Measurements from ENCODE around the gene ABCA2. TPM values are rescaled to one million over a fixed set of nuclear protein-coding genes. Genes with fewer than 3 reads are reported as not detected.

Gene ABCA2, protein sequence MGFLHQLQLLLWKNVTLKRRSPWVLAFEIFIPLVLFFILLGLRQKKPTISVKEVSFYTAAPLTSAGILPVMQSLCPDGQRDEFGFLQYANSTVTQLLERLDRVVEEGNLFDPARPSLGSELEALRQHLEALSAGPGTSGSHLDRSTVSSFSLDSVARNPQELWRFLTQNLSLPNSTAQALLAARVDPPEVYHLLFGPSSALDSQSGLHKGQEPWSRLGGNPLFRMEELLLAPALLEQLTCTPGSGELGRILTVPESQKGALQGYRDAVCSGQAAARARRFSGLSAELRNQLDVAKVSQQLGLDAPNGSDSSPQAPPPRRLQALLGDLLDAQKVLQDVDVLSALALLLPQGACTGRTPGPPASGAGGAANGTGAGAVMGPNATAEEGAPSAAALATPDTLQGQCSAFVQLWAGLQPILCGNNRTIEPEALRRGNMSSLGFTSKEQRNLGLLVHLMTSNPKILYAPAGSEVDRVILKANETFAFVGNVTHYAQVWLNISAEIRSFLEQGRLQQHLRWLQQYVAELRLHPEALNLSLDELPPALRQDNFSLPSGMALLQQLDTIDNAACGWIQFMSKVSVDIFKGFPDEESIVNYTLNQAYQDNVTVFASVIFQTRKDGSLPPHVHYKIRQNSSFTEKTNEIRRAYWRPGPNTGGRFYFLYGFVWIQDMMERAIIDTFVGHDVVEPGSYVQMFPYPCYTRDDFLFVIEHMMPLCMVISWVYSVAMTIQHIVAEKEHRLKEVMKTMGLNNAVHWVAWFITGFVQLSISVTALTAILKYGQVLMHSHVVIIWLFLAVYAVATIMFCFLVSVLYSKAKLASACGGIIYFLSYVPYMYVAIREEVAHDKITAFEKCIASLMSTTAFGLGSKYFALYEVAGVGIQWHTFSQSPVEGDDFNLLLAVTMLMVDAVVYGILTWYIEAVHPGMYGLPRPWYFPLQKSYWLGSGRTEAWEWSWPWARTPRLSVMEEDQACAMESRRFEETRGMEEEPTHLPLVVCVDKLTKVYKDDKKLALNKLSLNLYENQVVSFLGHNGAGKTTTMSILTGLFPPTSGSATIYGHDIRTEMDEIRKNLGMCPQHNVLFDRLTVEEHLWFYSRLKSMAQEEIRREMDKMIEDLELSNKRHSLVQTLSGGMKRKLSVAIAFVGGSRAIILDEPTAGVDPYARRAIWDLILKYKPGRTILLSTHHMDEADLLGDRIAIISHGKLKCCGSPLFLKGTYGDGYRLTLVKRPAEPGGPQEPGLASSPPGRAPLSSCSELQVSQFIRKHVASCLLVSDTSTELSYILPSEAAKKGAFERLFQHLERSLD (N-terminal part only)
- polyA plus RNA-seq (2012; rRNA removed), result 26.0 and 34.7 TPM in 2 replicates
- polyA plus RNA-seq (2012; cell fraction: cytosol; rRNA removed), result 9.4 and 18.2 TPM in 2 replicates
- 144 and 152 TPM in 2 replicates for polyA plus RNA-seq (2012; cell fraction: nucleus; rRNA removed)

GRCh38 chr9:137027369-137028262 lies at the start of gene ABCA2:
ABCA2 (minus strand) TSS chr9:137028237; CDS start chr9:137028140, 97 bp downstream.
- Histone ChIP-seq H3K27ac (ENCODE audit: low read depth in 2 of 2, low read length in 1 of 2) (peak within 1 kb of the TSS in 1 of 2 experiments; percentile 83; a peak in 2 of 4 replicates), H3F3A (replicated peaks; ENCODE audit: insufficient read depth) (no peaks in the 10 kb centered on the region), H3K4me3 (ENCODE audit: low read depth in 2 of 2, low read length in 1 of 2) (peak within 1 kb of the TSS; percentile 62 to 73), H2AFZ (ENCODE audit: low read depth) (0 out of 2 replicates have a peak within 1 kb of the TSS, but pooled peaks have one; percentile 29), H3K4me1 (ENCODE audit: control insufficient read depth in 1 of 2, insufficient read depth in 2 of 2, low read depth in 1 of 2, low read length in 1 of 2) (peaks cover 5 to 48% of the 10 kb centered on the region in 2 experiments; a peak in 1 of 4 replicates), H3K27me3 (ENCODE audit: insufficient read depth) (no peaks in the 10 kb centered on the region), H4K20me1 (ENCODE audit: insufficient read depth) (no peaks in the 10 kb centered on the region), H3K79me2 (ENCODE audit: insufficient read depth) (0 out of 2 replicates have a peak, but pooled peaks cover 3% of the 10 kb centered on the region), H3K9ac (peak within 1 kb of the TSS; percentile 36; the same call in 1 of the 2 replicates), H3K9me3 (no peaks in the 10 kb centered on the region), H3K9me2 (no peaks in the 10 kb centered on the region), H3K36me3 (replicated peaks in 1 of 2; ENCODE audit: control insufficient read depth in 1 of 2, insufficient read depth in 2 of 2, low read length in 1 of 2) (no peaks in the 10 kb centered on the region), H3K4me2 (peak within 1 kb of the TSS; percentile 99)
- DNase-seq, result peak; percentile 56
- CTCF ChIA-PET, result interaction anchor here (1.1 to 15.1 kb wide), 24 partner anchors 8 to 260 kb away, joined by 3 to 350 read pairs (median 8); partner anchors contain the start of genes C8G, CLIC3, FBXW5 and LCN12
- POLR2A ChIA-PET, result interaction anchor here (0.9 kb wide), 1 partner anchor 49 kb away, joined by 3 read pairs; no protein-coding TSS in a partner anchor
- 46% methylated on average over 7 of the region's 95 CpGs for WGBS (ENCODE audit: low lambda C conversion rate)
- TF ChIP-seq MXI1 (IDR thresholded peaks at IDR 0.05; ENCODE audit: low read depth, low read length), result 0 out of 2 replicates have a peak, but pooled peaks have one; percentile 20
- TF ChIP-seq TAF1 (IDR thresholded peaks at IDR 0.05; ENCODE audit: borderline replicate concordance, low read depth, low read length), result no peak

GRCh38 chr9:137077010-137077747 lies 49.1 kb upstream of the ABCA2 start, which contains the start of gene UAP1L1:
UAP1L1 (plus strand) TSS chr9:137077517; CDS start chr9:137077533, 16 bp downstream.
- Histone ChIP-seq H4K20me1 (ENCODE audit: insufficient read depth) (no peaks in the 10 kb centered on the region), H3K27ac (ENCODE audit: low read depth in 2 of 2, low read length in 1 of 2) (no peak within 1 kb of the TSS), H3K4me1 (ENCODE audit: control insufficient read depth in 1 of 2, insufficient read depth in 2 of 2, low read depth in 1 of 2, low read length in 1 of 2) (peaks cover 0 to 11% of the 10 kb centered on the region in 2 experiments; a peak in 1 of 4 replicates), H3K79me2 (ENCODE audit: insufficient read depth) (no peaks in the 10 kb centered on the region), H3K9me2 (no peaks in the 10 kb centered on the region), H2AFZ (ENCODE audit: low read depth) (peak within 1 kb of the TSS; percentile 72; the same call in 1 of the 2 replicates), H3K27me3 (ENCODE audit: insufficient read depth) (no peaks in the 10 kb centered on the region), H3K36me3 (replicated peaks in 1 of 2; ENCODE audit: control insufficient read depth in 1 of 2, insufficient read depth in 2 of 2, low read length in 1 of 2) (peaks cover 3 to 8% of the 10 kb centered on the region in 2 experiments), H3K4me3 (ENCODE audit: low read depth in 2 of 2, low read length in 1 of 2) (peak within 1 kb of the TSS; percentile 57 to 60), H3K9ac (peak within 1 kb of the TSS; percentile 46; the same call in 1 of the 2 replicates), H3K4me2 (peak within 1 kb of the TSS; percentile 87), H3F3A (replicated peaks; ENCODE audit: insufficient read depth) (peaks cover 7% of the 10 kb centered on the region), H3K9me3 (no peaks in the 10 kb centered on the region)
- peak; percentile 85 for DNase-seq
- POLR2A ChIA-PET, result interaction anchor here (1.3 to 2.6 kb wide), 2 partner anchors 9 to 21 kb away, joined by 3 to 9 read pairs; no protein-coding TSS in a partner anchor
- 28% methylated on average over 35 of the region's 87 CpGs for WGBS (ENCODE audit: low lambda C conversion rate)
- CTCF ChIA-PET, result interaction anchor here (0.6 to 3.5 kb wide), 13 partner anchors 9 to 162 kb away, joined by 3 to 18 read pairs (median 7); partner anchors contain the start of genes ABCA2, MAN1B1, NPDC1 and TPRN
- TF ChIP-seq ELF1 (IDR thresholded peaks at IDR 0.05) (no peak), NRF1 (IDR thresholded peaks at IDR 0.05; ENCODE audit: low read depth, low read length) (no peak), GABPA (IDR thresholded peaks at IDR 0.05; ENCODE audit: low read depth) (no peak), MAX (IDR thresholded peaks at IDR 0.05; ENCODE audit: low read depth) (peak; percentile 13; the same call in 1 of the 2 replicates), TEAD4 (IDR thresholded peaks at IDR 0.05; ENCODE audit: borderline replicate concordance, insufficient read depth) (no peak), TAF1 (IDR thresholded peaks at IDR 0.05; ENCODE audit: borderline replicate concordance, low read depth, low read length) (no peak), EP300 (IDR thresholded peaks at IDR 0.05; ENCODE audit: borderline replicate concordance in 1 of 2, low read depth in 1 of 2, low read length in 1 of 2) (no peak), MXI1 (IDR thresholded peaks at IDR 0.05; ENCODE audit: low read depth, low read length) (peak; percentile 69), POLR2AphosphoS5 (IDR thresholded peaks at IDR 0.05; ENCODE audit: low read depth, low read length) (0 out of 2 replicates have a peak, but pooled peaks have one; percentile 19), GATA2 (CRISPR knock-in tag; IDR thresholded peaks at IDR 0.05) (no peak), MEF2A (IDR thresholded peaks at IDR 0.05; ENCODE audit: borderline replicate concordance, low read depth) (no peak)
- TF ChIP-seq, protein P1, sequence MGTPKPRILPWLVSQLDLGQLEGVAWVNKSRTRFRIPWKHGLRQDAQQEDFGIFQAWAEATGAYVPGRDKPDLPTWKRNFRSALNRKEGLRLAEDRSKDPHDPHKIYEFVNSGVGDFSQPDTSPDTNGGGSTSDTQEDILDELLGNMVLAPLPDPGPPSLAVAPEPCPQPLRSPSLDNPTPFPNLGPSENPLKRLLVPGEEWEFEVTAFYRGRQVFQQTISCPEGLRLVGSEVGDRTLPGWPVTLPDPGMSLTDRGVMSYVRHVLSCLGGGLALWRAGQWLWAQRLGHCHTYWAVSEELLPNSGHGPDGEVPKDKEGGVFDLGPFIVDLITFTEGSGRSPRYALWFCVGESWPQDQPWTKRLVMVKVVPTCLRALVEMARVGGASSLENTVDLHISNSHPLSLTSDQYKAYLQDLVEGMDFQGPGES (IDR thresholded peaks at IDR 0.05; ENCODE audit: low read depth, low read length), result no peak
- TF ChIP-seq, protein P2, sequence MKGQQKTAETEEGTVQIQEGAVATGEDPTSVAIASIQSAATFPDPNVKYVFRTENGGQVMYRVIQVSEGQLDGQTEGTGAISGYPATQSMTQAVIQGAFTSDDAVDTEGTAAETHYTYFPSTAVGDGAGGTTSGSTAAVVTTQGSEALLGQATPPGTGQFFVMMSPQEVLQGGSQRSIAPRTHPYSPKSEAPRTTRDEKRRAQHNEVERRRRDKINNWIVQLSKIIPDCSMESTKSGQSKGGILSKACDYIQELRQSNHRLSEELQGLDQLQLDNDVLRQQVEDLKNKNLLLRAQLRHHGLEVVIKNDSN (IDR thresholded peaks at IDR 0.05; ENCODE audit: borderline replicate concordance, low read depth), result peak; percentile 55; the same call in 1 of the 2 replicates

All from SK-N-SH (cell line).